ENCODE data around the gene ELFN1. TPM values are rescaled to one million over a fixed set of nuclear protein-coding genes. Genes with fewer than 3 reads are reported as not detected.
A peak's percentile ranks its signal among the peaks of the same experiment; 100 is the strongest.

The ELFN1 gene
- polyA plus RNA-seq, 4 donors: 0.80 to 2.0 TPM; not detected in 2

GRCh38 chr7:1639532-1640175 lies 30.4 kb upstream of the ELFN1 start:
- WGBS, 3 donors: 52 to 62% (median 60%) methylated on average over 15 of the region's 15 CpGs
- Histone ChIP-seq H3K4me3 (ENCODE audit: low read depth in 1 of 3, low read length in 3 of 3) (no peak overlapping the region), H3K4me1 (ENCODE audit: control insufficient read depth in 3 of 3, insufficient read depth in 2 of 3, low read depth in 1 of 3, low read length in 2 of 3) (peaks cover 0 to 3% (median 0%) of the 10 kb centered on the region in 3 donors), H3K9me3 (ENCODE audit: control insufficient read depth in 2 of 2, insufficient read depth in 1 of 2, low read depth in 1 of 2, low read length in 1 of 2) (peaks cover 0 to 30% of the 10 kb centered on the region in 2 donors), H3K27me3 (ENCODE audit: control insufficient read depth in 3 of 3, insufficient read depth in 3 of 3, low read length in 3 of 3) (peaks cover 0 to 5% (median 0%) of the 10 kb centered on the region in 3 donors), H3K27ac (ENCODE audit: low read depth in 1 of 3, low read length in 2 of 3) (no peak overlapping the region), H3K36me3 (ENCODE audit: control insufficient read depth in 3 of 3, insufficient read depth in 2 of 3, low read depth in 1 of 3, low read length in 3 of 3) (no peaks in the 10 kb centered on the region)
- FAIRE-seq (no peak), DNase-seq (no peak)

DNA sequence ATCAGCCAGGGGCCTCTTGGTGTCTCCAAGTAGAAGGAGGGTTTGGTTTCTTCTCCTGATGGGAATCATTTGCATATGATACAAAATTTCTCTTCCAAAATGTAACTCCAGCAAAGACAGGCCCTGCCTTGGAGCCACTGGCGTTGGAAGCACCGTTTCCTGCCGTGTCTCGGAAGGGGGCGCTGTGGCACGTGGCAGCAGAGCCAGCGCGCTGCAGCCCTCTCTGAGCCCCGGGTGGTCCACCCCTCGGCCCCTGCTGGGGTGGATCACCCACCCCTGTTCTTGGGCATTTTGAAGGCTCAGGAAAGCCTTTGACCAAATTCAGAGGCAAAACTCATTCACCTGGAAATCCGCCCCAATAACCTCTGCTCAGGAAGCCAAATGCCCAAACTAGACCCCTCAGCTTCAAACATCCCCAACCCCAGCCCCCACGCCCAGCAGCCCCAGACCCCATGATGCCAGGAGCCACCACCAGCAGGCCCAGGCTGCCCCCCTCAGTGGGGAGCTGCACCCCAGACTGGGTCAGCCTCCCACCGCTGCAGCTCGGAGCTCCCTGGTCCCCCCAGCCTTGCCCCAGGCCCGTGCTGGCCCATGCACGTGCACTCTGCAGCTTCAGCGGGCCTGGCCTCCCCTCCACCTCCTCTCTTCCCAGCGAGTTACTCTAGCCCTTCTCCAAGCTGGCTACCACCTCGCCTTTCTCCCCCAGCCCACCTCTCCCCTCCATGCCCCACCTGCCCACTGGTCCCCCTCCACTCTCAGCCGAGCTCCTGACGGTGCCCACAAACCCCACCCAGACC lies 29.5 kb upstream of the ELFN1 start:
- H3K9me3 ChIP-seq (ENCODE audit: control insufficient read depth in 2 of 2, insufficient read depth in 1 of 2, low read depth in 1 of 2, low read length in 1 of 2): peaks cover 0 to 22% of the 10 kb centered on the region in 2 donors
- H3K27ac ChIP-seq (ENCODE audit: low read depth in 1 of 3, low read length in 2 of 3): no peak overlapping the region
- no peak overlapping the region for H3K4me3 ChIP-seq (ENCODE audit: low read depth in 1 of 3, low read length in 3 of 3)
- peaks cover 0 to 5% (median 0%) of the 10 kb centered on the region in 3 donors for H3K27me3 ChIP-seq (ENCODE audit: control insufficient read depth in 3 of 3, insufficient read depth in 3 of 3, low read length in 3 of 3)
- DNase-seq: no peak
- 65 to 77% (median 70%) methylated on average over 21 of the region's 21 CpGs for WGBS, 3 donors
- H3K36me3 ChIP-seq (ENCODE audit: control insufficient read depth in 3 of 3, insufficient read depth in 2 of 3, low read depth in 1 of 3, low read length in 3 of 3): no peaks in the 10 kb centered on the region
- peaks cover 0 to 4% (median 0%) of the 10 kb centered on the region in 3 donors for H3K4me1 ChIP-seq (ENCODE audit: control insufficient read depth in 3 of 3, insufficient read depth in 2 of 3, low read depth in 1 of 3, low read length in 2 of 3)
- FAIRE-seq: no peak

GRCh38 chr7:1641173-1641572 lies 28.9 kb upstream of the ELFN1 start:
- Histone ChIP-seq H3K27ac (ENCODE audit: low read depth in 1 of 3, low read length in 2 of 3) (no peak overlapping the region), H3K27me3 (ENCODE audit: control insufficient read depth in 3 of 3, insufficient read depth in 3 of 3, low read length in 3 of 3) (peaks cover 0 to 5% (median 0%) of the 10 kb centered on the region in 3 donors), H3K36me3 (ENCODE audit: control insufficient read depth in 3 of 3, insufficient read depth in 2 of 3, low read depth in 1 of 3, low read length in 3 of 3) (no peaks in the 10 kb centered on the region), H3K4me1 (ENCODE audit: control insufficient read depth in 3 of 3, insufficient read depth in 2 of 3, low read depth in 1 of 3, low read length in 2 of 3) (peaks cover 0 to 4% (median 0%) of the 10 kb centered on the region in 3 donors), H3K4me3 (ENCODE audit: low read depth in 1 of 3, low read length in 3 of 3) (no peak overlapping the region), H3K9me3 (ENCODE audit: control insufficient read depth in 2 of 2, insufficient read depth in 1 of 2, low read depth in 1 of 2, low read length in 1 of 2) (peaks cover 0 to 16% of the 10 kb centered on the region in 2 donors)
- no peak for FAIRE-seq
- no peak for DNase-seq
- WGBS, 3 donors: 63 to 82% (median 71%) methylated on average over 10 to 11 of the region's 11 CpGs

DNA sequence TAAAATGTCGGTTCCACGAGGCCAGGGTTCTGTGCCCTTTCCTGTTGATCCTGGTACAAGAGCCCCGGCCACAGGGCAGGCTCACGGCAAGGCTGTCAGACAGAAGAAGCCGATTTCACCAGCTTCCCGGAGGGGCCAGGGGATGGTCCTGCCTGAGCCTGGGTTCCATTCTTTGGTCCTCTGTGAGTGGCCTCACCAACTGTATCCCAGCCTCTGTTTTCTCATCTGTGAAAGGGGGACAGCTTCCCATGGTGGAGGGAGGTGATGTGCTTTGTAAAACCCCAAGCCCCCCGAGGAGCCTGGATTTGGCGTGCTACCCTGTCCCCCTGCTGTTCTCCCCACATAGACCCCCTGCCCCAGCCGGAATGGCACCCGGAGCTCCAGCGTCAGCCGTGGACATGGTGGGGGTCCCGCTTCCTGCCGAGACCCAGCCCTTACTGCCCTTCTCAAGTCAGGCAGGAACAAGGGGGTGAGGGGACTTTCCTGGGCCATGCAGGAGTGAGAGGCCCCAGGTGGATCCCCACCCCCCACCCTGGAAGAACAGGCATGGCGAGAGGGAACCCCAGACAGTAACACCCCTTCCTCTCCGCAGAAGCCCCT lies 28.3 kb upstream of the ELFN1 start:
- 71 to 77% (median 71%) methylated on average over 16 of the region's 16 CpGs for WGBS, 3 donors
- peaks cover 0 to 4% (median 0%) of the 10 kb centered on the region in 3 donors for H3K4me1 ChIP-seq (ENCODE audit: control insufficient read depth in 3 of 3, insufficient read depth in 2 of 3, low read depth in 1 of 3, low read length in 2 of 3)
- H3K9me3 ChIP-seq (ENCODE audit: control insufficient read depth in 2 of 2, insufficient read depth in 1 of 2, low read depth in 1 of 2, low read length in 1 of 2): peaks cover 0 to 14% of the 10 kb centered on the region in 2 donors
- H3K27ac ChIP-seq (ENCODE audit: low read depth in 1 of 3, low read length in 2 of 3): no peak overlapping the region
- H3K4me3 ChIP-seq (ENCODE audit: low read depth in 1 of 3, low read length in 3 of 3): no peak overlapping the region
- H3K27me3 ChIP-seq (ENCODE audit: control insufficient read depth in 3 of 3, insufficient read depth in 3 of 3, low read length in 3 of 3): peaks cover 0 to 5% (median 0%) of the 10 kb centered on the region in 3 donors
- H3K36me3 ChIP-seq (ENCODE audit: control insufficient read depth in 3 of 3, insufficient read depth in 2 of 3, low read depth in 1 of 3, low read length in 3 of 3): no peaks in the 10 kb centered on the region
- no peak for DNase-seq
- no peak for FAIRE-seq

DNA sequence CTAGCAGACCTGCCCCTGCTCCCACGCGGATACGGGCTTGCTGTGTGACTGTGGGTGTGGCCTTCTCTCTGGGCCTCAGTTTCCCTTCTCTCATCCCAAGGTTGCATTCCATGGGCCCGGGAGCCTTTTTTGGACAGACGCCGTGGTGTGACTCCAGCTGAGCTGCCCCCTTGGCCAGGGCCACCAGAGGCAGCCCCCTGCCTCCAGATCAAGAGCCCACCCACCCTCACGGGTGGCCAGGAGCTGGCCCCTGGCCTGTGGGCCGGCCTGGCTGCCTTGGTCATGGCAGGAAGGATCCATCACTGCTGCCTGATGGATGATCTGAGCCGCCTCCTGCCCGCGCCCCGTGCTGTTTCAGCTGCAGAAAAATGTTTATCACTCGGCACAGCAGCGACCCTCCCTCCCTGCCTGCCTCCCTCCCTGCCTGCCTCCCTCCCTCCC lies 27.8 kb upstream of the ELFN1 start:
- DNase-seq: no peak
- H3K9me3 ChIP-seq (ENCODE audit: control insufficient read depth in 2 of 2, insufficient read depth in 1 of 2, low read depth in 1 of 2, low read length in 1 of 2): peaks cover 0 to 10% of the 10 kb centered on the region in 2 donors
- peaks cover 0 to 5% (median 0%) of the 10 kb centered on the region in 3 donors for H3K27me3 ChIP-seq (ENCODE audit: control insufficient read depth in 3 of 3, insufficient read depth in 3 of 3, low read length in 3 of 3)
- H3K36me3 ChIP-seq (ENCODE audit: control insufficient read depth in 3 of 3, insufficient read depth in 2 of 3, low read depth in 1 of 3, low read length in 3 of 3): no peaks in the 10 kb centered on the region
- 35 to 60% (median 47%) methylated on average over 13 to 14 of the region's 14 CpGs for WGBS, 3 donors
- no peak overlapping the region for H3K4me3 ChIP-seq (ENCODE audit: low read depth in 1 of 3, low read length in 3 of 3)
- FAIRE-seq: no peak
- no peak overlapping the region for H3K27ac ChIP-seq (ENCODE audit: low read depth in 1 of 3, low read length in 2 of 3)
- H3K4me1 ChIP-seq (ENCODE audit: control insufficient read depth in 3 of 3, insufficient read depth in 2 of 3, low read depth in 1 of 3, low read length in 2 of 3): peaks cover 0 to 4% (median 0%) of the 10 kb centered on the region in 3 donors

- Histone ChIP-seq H3K4me1 (ENCODE audit: control insufficient read depth in 3 of 3, insufficient read depth in 2 of 3, low read depth in 1 of 3, low read length in 2 of 3) (peaks cover 0 to 4% (median 0%) of the 10 kb centered on the region in 3 donors), H3K4me3 (ENCODE audit: low read depth in 1 of 3, low read length in 3 of 3) (no peak overlapping the region), H3K36me3 (ENCODE audit: control insufficient read depth in 3 of 3, insufficient read depth in 2 of 3, low read depth in 1 of 3, low read length in 3 of 3) (no peaks in the 10 kb centered on the region), H3K27me3 (ENCODE audit: control insufficient read depth in 3 of 3, insufficient read depth in 3 of 3, low read length in 3 of 3) (peaks cover 0 to 5% (median 1%) of the 10 kb centered on the region in 3 donors), H3K27ac (ENCODE audit: low read depth in 1 of 3, low read length in 2 of 3) (no peak overlapping the region), H3K9me3 (ENCODE audit: control insufficient read depth in 2 of 2, insufficient read depth in 1 of 2, low read depth in 1 of 2, low read length in 1 of 2) (no peaks in the 10 kb centered on the region)
- FAIRE-seq (no peak), DNase-seq (no peak)
- 78 to 90% (median 84%) methylated on average over 11 of the region's 11 CpGs for WGBS, 3 donors
Observed at GRCh38 chr7:1643270-1644092, 26.6 kb upstream of the ELFN1 start.

- FAIRE-seq: no peak
- Histone ChIP-seq H3K9me3 (ENCODE audit: control insufficient read depth in 2 of 2, insufficient read depth in 1 of 2, low read depth in 1 of 2, low read length in 1 of 2) (no peaks in the 10 kb centered on the region), H3K4me1 (ENCODE audit: control insufficient read depth in 3 of 3, insufficient read depth in 2 of 3, low read depth in 1 of 3, low read length in 2 of 3) (peaks cover 0 to 4% (median 0%) of the 10 kb centered on the region in 3 donors), H3K27ac (ENCODE audit: low read depth in 1 of 3, low read length in 2 of 3) (no peak overlapping the region), H3K27me3 (ENCODE audit: control insufficient read depth in 3 of 3, insufficient read depth in 3 of 3, low read length in 3 of 3) (peaks cover 0 to 5% (median 2%) of the 10 kb centered on the region in 3 donors), H3K36me3 (ENCODE audit: control insufficient read depth in 3 of 3, insufficient read depth in 2 of 3, low read depth in 1 of 3, low read length in 3 of 3) (no peaks in the 10 kb centered on the region), H3K4me3 (ENCODE audit: low read depth in 1 of 3, low read length in 3 of 3) (no peak overlapping the region)
- 57 to 77% (median 65%) methylated on average over 22 to 23 of the region's 23 CpGs for WGBS, 3 donors
- DNase-seq: peak in 1 of 2 donors; percentile 16
Observed at GRCh38 chr7:1644341-1645070, 25.6 kb upstream of the ELFN1 start.
